K562 (cell line): ENCODE measurements around the gene WWC2.

ENCODE experiments used
- DACH1 ChIP-seq: fragments of 450-650 bp; IDR thresholded peaks from 2 replicates; pipeline ENCODE4 v1.6.1; 2018; ENCODE audit not compliant: partially characterized antibody
- MAX ChIP-seq: sonication (generic); formaldehyde crosslinking; IDR thresholded peaks from 2 replicates; pipeline ENCODE4 v1.9.0; 2022; ENCODE audit warnings: mild to moderate bottlenecking, missing genetic modification reagents
- POLR2A ChIP-seq: fragments of 450-650 bp; conservative IDR thresholded peaks from 2 replicates; pipeline ENCODE4 v1.6.1; 2016
- SNIP1 ChIP-seq: fragments of 450-650 bp; IDR thresholded peaks from 2 replicates; pipeline ENCODE4 v1.7.1; 2017; ENCODE audit warnings: low read depth, mild to moderate bottlenecking
- SREBF2 ChIP-seq: sonication (generic); formaldehyde crosslinking; IDR thresholded peaks from 2 replicates; pipeline ENCODE4 v1.4.0; 2020; ENCODE audit warnings: mild to moderate bottlenecking, missing genetic modification reagents
- TAF1 ChIP-seq: IDR thresholded peaks from 2 replicates; pipeline ENCODE4 v1.6.1; 2011; ENCODE audit warnings: mild to moderate bottlenecking, low read length, moderate library complexity; ENCODE audit not compliant: insufficient read depth, control insufficient read depth, severe bottlenecking; ENCODE audit errors: extremely low read depth
- ZKSCAN1 ChIP-seq: fragments of 150-350 bp; IDR thresholded peaks from 2 replicates; pipeline ENCODE4 v1.6.1; 2016; ENCODE audit warnings: low read depth, low read length
- ZNF780A ChIP-seq: fragments of 250-450 bp; sonication (Bioruptor Pico); IDR thresholded peaks from 2 replicates; pipeline ENCODE4 v1.5.0; 2021; ENCODE audit warnings: mild to moderate bottlenecking

DNA sequence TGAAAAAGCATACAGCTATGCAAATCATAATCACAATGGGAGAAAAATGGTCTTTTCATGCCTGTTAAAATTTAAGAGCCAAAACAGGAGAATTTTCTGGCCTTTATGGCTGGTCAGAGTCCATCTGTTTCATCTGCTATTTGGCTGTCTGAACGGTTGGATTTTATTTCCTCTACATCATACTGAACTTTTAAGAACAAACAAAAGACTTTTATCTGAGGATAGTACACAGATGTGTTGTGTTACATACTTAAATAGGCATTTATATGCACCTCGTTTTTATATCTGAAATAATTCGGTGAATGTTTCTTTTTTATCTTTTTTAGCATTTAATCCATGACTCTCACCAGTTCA lies 18.0 kb upstream of the WWC2 start:
- no peak for TF ChIP-seq ZKSCAN1
- no peak for TF ChIP-seq DACH1
- no peak for TF ChIP-seq SNIP1
- no peak for TF ChIP-seq POLR2A
- no peak for TF ChIP-seq ZNF780A (CRISPR knock-in tag)
- no peak for TF ChIP-seq MAX (CRISPR knock-in tag)
- no peak for TF ChIP-seq SREBF2
- TF ChIP-seq TAF1 = no peak
